NCI-H146 treated with DMSO at 0.1 percent for 48 hours (cell line): ENCODE measurements around the gene GM2A.
"Not testable (repeated sequence)": the region's sequence is repeated elsewhere in the genome, so short reads cannot be mapped to it uniquely, and the experiment has no call there.

ENCODE experiments used
- DNase-seq: peaks from one replicate; lab custom pipeline; 2025; ENCODE audit not compliant: unreplicated experiment; lab: John Stamatoyannopoulos, UW

Gene GM2A

DNA sequence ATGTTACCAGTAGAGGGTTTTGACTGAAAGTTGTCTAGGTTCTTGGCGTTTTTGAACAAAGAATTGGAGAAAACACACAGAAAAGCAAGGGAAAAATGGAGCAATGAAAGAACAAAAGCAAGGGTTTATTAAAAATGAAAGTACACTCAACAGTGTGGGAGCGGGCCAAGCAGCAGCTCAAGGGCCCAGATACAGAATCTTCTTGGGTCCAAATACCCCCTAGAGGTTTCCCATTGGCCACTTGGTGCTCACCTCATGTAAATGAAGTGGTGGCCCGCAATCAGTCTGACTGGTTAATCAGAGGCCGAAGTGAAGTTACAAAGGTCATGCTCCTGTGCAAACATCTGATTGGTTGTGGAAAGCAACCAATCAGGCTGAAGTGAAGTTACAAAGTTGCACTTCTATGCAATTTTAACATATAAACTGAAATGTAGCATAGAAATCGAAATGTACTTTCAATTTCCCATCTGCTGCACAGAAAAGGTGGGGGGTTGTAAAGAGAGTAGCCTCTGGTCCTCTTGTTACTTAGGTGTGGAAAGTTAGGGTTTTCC, 1.9 kb upstream of the GM2A start:
- DNase-seq: no peak

DNA sequence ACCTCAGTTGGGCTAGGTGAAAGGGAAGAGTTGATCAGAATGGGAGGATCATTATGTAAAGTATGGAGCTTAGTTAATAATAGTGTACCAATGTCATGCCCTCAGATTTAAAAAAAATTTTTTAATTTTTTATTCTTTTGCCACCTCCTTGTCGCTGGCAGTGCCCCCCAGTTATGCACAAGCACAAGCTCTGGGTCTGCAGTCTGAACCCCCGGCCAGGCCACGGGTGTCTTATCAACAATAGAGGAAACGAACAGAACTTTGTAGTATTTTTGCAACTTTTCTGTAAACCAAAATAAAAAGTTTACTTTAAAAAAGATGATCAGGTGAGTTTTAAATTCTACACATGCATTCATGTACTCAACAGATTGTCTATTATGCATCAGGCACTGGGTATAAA, 1.4 kb upstream of the GM2A start:
- no peak for DNase-seq

DNA sequence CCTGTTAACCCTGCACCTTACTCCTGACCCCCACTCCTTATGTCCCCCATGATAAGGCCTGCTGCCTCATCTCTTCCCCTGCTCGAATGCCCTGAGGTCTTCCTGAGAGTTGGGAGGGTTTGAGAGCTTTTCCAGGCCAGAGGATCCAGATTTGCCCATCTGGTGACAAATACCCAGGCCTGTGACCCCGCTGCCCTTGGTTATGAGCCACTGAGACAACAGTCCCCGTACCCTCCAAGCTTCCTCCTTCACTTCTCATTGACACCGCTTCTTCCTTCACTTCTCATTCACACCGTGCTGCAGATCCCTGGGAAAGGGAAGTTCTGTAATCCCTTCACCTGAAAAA, 593 bp downstream of the GM2A start:
- no peak for DNase-seq

- no peak for DNase-seq
Measured at GRCh38 chr5:151254556-151254955, 1.6 kb downstream of the GM2A start.

DNA sequence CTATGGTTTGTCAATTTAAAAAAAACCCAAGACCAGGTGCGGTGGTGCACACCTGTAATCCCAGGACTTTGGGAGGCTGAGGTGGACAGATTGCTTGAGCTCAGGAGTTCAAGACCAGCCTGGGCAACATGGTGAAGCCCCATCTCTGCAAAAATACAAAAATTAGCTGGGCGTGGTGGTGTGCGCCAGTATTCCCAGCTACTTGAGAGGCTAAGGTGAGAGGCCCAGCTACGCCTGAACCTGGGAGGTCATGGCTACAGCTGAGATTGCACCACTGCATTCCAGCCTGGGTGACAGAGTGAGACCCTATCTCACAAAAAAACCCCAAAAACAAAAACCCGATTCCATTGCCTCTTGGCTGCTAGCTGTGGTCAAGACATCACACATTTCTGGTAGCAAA, 2.0 kb downstream of the GM2A start:
- DNase-seq: not testable (repeated sequence)

- DNase-seq: no peak
Measured at GRCh38 chr5:151255621-151256286, 2.8 kb downstream of the GM2A start.

- no peak for DNase-seq
Measured at GRCh38 chr5:151257731-151258181, 4.8 kb downstream of the GM2A start.

- no peak for DNase-seq
Measured at GRCh38 chr5:151258201-151258611, 5.2 kb downstream of the GM2A start.

- DNase-seq: no peak
Measured at GRCh38 chr5:151258816-151259215, 5.8 kb downstream of the GM2A start.

GRCh38 chr5:151259931-151260330, 6.9 kb downstream of the GM2A start:
- DNase-seq: no peak

DNA sequence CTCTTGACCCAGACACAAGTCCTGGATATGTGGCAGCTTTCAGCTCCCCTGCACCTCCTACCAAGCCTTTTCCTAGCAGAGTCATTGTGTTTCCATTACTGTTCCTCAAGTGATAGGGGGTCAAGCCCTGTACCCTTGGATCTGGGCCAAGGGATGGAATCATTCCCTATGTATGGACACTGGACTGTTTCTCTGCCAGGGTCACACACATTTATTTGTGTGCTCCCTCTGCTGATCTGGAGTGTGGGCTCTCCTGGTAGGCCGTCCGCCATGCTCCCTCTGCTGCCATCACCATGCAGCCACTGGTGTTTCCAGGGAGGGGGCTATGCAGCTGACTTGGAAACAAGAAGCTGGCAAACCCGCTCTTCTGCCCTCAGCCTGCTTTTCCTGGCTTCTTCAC, 9.5 kb downstream of the GM2A start:
- DNase-seq: no peak

- DNase-seq: no peak
Measured at GRCh38 chr5:151264113-151264512, 11.1 kb downstream of the GM2A start.

DNA sequence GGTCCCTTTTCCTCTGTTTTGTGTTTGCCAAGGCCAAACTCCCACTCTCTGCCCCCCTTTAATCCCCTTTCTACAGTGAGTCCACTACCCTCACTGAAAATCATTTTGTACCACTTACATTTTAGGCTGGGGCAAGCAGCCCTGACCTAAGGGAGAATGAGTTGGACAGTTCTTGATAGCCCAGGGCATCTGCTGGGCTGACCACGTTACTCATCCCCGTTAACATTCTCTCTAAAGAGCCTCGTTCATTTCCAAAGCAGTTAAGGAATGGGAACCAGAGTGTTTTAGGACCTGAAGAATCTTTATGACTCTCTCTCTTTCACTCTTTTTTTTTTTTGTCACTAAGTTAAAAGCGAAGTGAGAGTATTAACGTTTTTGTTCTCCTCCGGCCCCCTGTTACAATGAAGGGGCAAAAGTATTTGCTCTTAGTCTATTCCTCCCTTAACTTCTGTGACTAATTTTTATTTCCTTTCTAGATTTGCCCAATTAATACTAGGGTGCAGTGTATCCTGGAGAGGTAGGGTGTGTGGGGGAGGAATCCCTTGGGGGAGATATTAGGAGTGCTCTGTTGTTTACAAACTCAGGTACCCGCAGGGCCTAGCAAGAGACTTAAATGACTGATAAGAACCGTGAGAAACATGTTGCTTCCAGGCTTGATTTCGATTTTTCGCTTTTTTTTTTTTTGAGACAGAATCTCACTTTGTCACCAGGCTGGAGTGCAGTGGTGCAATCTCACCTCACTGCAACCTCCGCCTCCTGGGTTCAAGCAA, 14.7 kb downstream of the GM2A start:
- DNase-seq: no peak

DNA sequence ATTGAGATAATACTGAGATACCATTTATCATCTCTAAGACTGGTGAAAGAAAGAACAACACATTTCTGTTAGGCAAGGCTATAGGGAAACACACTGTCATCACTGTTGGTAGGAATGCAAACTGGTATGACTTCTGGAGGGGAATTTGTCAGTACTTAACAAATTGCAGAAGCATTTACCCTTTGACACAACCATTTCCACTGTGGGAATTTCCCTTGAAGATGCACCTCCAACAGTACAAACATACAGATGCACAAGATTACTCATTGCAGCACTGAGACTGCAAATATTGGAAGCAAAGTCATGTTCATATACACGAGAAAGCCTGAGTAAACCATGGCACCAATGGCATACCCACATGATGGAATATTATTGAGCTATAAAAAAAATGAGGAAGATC, 17.6 kb downstream of the GM2A start:
- DNase-seq: no peak

DNA sequence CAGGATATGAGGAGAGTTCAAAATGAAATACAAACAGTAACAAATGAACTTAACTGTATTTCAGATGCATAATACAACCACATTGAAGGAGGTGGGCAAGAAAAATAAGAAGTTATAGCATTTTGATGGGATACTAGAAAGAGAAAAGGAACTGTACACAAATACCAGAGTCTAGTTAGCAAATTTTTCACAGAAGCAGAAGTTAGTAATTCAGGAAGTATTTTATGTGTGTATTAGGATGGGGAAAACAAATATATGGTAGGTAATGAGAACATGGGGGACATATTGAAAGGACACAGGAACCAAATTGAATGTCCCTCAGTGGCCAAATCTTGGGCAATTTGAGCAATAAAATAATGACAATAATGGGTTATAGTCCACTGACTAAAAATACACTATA, 18.4 kb downstream of the GM2A start:
- DNase-seq: no peak

- DNase-seq: no peak
Measured at GRCh38 chr5:151274666-151275065, 21.7 kb downstream of the GM2A start.

- no peak for DNase-seq
Measured at GRCh38 chr5:151275803-151276202, 22.8 kb downstream of the GM2A start.

DNA sequence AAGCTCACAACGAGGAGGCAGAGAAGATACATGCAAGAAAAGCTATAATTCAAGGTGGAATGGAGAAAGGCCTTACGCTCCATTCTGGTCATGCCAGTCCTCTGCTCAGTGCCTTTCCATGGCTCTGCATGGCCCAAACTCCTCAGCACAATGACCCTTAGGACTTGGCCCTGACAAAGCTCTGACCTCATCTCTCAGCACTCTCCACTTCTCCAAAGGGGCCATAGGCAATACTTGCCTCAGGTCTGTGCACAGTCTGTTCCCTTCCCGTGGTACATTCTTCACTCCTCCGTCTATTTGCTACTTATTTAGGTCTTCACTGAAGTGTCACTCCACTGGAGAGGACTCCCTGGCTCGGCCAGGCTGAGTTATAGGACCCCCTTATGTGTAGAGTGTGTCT, 25.9 kb downstream of the GM2A start:
- DNase-seq: no peak

GRCh38 chr5:151280443-151280842, 27.5 kb downstream of the GM2A start:
- DNase-seq: no peak

- no peak for DNase-seq
Measured at GRCh38 chr5:151281001-151281639, 28.1 kb downstream of the GM2A start.

DNA sequence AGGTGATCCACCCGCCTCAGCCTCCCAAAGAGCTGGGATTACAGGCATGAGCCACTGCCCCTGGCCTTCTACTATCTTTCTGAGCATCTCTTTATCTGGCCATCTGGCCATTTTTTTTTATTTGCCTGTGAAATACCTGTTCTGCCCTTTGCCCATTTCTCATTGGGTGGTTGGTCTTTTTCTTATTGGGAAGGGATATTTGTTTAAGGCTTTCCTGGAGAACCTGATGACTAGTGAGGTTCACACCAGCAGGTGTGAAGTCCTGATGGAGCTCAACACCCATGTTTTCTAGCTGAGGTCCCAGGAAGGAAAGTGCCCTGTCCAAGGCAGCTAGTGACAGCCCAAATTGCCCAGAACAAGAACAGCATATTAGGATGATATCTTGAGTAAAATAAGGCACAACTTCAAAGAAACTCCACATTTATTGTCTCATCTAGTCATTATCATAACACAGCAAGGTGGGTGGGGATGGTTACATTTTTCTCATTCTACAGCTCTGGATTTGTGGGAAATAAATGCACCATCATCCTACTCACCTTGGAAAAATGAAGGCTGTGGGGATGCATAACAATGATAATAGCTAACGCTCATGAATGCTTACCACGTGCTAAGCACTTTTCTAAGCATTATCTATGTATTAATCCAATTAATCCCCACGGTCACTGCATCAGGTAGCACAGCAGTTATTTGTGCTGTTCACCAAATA, 30.3 kb downstream of the GM2A start:
- DNase-seq: no peak
